LNCAP (cell line): ENCODE measurements around the gene NDST1.

ENCODE experiments used
- CTCF ChIP-seq: fragments of 450-650 bp; IDR thresholded peaks from 2 replicates; pipeline ENCODE4 v1.5.1; 2017; ENCODE audit warnings: mild to moderate bottlenecking

Gene NDST1

GRCh38 chr5:150505041-150505511, 2.9 kb upstream of the NDST1 start:
- no peak for TF ChIP-seq CTCF

DNA sequence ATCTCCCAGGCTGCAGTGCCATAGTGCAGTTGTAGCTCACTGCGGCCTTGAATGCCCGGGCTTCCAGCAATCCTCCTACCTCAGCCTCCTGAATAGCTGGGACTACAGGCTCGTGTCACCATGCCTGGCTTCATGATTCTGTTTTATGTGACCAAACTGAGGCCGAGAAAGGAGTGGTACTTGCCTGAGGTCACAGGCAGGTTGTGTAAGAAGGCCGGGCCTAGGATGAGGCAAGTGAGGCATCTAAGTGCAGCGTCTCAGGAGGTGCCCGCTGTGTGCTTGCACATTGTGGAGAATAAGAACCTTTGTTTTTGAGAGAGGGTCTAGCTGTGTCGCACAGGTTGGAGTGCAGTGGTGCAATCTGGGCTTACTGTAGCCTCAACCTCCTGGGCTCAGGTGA, 2.1 kb upstream of the NDST1 start:
- no peak for TF ChIP-seq CTCF

GRCh38 chr5:150506571-150507473, 1.1 kb upstream of the NDST1 start:
- no peak for TF ChIP-seq CTCF

DNA sequence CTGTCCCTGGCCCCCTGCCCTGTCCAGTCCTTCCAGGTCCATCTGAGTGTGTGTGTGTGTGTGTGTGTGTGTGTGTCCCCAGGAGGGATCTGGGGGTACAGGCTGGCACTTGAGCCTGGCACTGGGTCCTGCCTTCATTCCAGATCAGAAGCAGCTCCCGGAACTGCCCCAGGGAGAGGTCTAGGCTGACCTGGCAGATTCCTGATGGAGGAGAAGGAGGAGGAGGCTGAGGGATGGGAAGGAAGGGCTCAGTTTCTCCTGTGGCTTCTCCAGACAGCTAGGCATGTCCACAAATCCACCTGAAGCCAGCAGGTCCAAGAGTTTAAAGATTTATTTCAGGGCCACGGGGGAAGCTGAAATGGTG, 328 bp downstream of the NDST1 start:
- TF ChIP-seq CTCF, result no peak

DNA sequence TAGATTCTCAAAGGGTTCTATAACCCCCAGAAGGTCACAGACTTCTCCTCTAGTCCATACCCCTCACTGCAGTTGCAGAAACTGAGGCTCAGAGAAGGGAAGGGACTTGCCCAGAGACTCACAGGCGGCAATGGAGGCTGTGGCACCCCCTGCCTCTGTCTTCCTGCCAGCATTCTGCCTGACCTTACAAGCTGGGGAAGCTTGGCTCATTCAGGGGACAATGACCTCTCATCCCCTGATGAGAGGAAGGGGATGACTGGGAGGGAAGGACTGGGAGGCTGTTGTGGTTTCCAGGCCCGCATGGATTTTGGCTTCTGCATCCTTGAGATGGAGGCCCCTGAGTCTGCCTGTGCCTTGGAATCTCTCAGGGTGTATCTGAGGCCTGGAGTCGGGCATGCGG, 897 bp downstream of the NDST1 start:
- no peak for TF ChIP-seq CTCF

GRCh38 chr5:150509992-150510391, 2.1 kb downstream of the NDST1 start:
- TF ChIP-seq CTCF, result no peak

GRCh38 chr5:150510460-150511263, 2.7 kb downstream of the NDST1 start:
- TF ChIP-seq CTCF, result no peak
